Effector memory CD4-positive, alpha-beta T cell (primary cell): ENCODE data around the gene STEEP1.
"Not testable (repeated sequence)": the region's sequence is repeated elsewhere in the genome, so short reads cannot be mapped to it uniquely, and the experiment has no call there.

ENCODE experiments used
- DNase-seq, 3 donors: peaks; one replicate each; pipeline ENCODE4 v3.0.0-alpha.2; 2020
- H3K27ac ChIP-seq: 2 replicates; pipeline ENCODE4 v1.7.0; 2013; ENCODE audit warnings: mild to moderate bottlenecking, low read length, moderate library complexity; ENCODE audit not compliant: insufficient read depth, poor library complexity, severe bottlenecking
- H3K27me3 ChIP-seq: replicated peaks from 2 replicates; pipeline ENCODE4 v1.7.0; 2013; ENCODE audit warnings: mild to moderate bottlenecking, low read length; ENCODE audit not compliant: insufficient read depth, control insufficient read depth, poor library complexity, severe bottlenecking
- H3K36me3 ChIP-seq: 2 replicates; pipeline ENCODE4 v1.7.0; 2013; ENCODE audit warnings: mild to moderate bottlenecking, low read length, moderate library complexity; ENCODE audit not compliant: control insufficient read depth, insufficient read depth
- H3K4me1 ChIP-seq: 2 replicates; pipeline ENCODE4 v1.7.0; 2013; ENCODE audit warnings: low read length, mild to moderate bottlenecking; ENCODE audit not compliant: control insufficient read depth, insufficient read depth, poor library complexity, severe bottlenecking
- H3K4me3 ChIP-seq: 2 replicates; pipeline ENCODE4 v1.7.0; 2013; ENCODE audit warnings: low read length, low read depth, mild to moderate bottlenecking; ENCODE audit not compliant: insufficient read depth, poor library complexity, severe bottlenecking
- H3K9me3 ChIP-seq: 2 replicates; pipeline ENCODE4 v1.7.0; 2013; ENCODE audit warnings: mild to moderate bottlenecking, low read length, moderate library complexity; ENCODE audit not compliant: control insufficient read depth

STEEP1 gene

DNA sequence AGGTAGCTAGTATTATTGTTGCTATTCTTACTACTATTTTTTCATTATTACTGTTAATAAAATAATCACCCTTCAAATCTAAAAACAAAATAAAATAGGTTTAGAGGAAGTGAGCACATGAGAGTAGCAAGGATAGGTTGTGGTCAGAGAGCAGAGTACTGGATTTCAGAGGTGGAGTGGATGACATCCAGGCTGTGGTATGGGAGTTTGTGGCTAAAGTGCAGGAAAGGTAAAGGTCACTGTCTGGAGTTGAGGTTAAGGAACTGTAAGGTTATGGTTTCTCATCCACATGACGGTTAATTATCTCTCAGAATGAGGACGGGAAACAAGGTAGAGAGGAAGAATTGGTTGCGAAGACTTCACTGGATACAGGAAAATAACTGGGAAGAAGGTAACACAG is 27.7 kb downstream of the STEEP1 start:
- H3K27me3 ChIP-seq = no peaks in the 10 kb centered on the region

GRCh38 chrX:119529345-119530276 is 35.6 kb downstream of the STEEP1 start:
- Histone ChIP-seq H3K27ac (no peak overlapping the region), H3K36me3 (no peaks in the 10 kb centered on the region), H3K27me3 (no peaks in the 10 kb centered on the region), H3K9me3 (no peaks in the 10 kb centered on the region), H3K4me3 (no peak overlapping the region), H3K4me1 (no peaks in the 10 kb centered on the region)
- DNase-seq = no peak

More for the DNA sequence above, 27.7 kb downstream of the STEEP1 start:
- Histone ChIP-seq H3K36me3 (no peaks in the 10 kb centered on the region), H3K4me1 (no peaks in the 10 kb centered on the region), H3K27ac (no peak overlapping the region), H3K9me3 (no peaks in the 10 kb centered on the region), H3K4me3 (no peak overlapping the region)
- no peak for DNase-seq

GRCh38 chrX:119523664-119524184 is 41.5 kb downstream of the STEEP1 start:
- Histone ChIP-seq H3K27ac (no peak overlapping the region), H3K4me1 (no peaks in the 10 kb centered on the region), H3K4me3 (no peak overlapping the region), H3K9me3 (no peaks in the 10 kb centered on the region), H3K27me3 (no peaks in the 10 kb centered on the region), H3K36me3 (no peaks in the 10 kb centered on the region)
- DNase-seq = no peak

DNA sequence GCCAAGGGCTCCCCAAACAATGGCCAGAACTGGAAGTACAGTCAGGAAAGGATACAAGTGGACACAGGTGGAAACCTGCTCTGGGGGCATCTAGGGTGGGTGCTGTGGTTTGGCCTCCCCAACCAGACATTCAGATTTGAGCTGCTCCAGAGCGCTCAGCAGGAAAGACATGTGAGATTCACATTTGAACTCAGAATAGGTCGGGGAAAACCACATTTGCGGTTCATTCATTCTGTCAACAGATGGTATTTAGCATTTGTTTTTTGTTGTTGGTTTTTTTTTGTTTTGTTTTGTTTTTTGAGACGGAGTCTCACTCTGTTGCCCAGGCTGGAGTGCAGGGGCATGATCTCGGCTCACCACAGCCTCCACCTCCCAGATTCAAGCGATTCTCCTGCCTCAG is 44.0 kb downstream of the STEEP1 start:
- Histone ChIP-seq H3K4me1 (no peaks in the 10 kb centered on the region), H3K36me3 (no peaks in the 10 kb centered on the region), H3K27me3 (no peaks in the 10 kb centered on the region), H3K27ac (no peak overlapping the region), H3K9me3 (no peaks in the 10 kb centered on the region), H3K4me3 (no peak overlapping the region)
- DNase-seq = no peak

DNA sequence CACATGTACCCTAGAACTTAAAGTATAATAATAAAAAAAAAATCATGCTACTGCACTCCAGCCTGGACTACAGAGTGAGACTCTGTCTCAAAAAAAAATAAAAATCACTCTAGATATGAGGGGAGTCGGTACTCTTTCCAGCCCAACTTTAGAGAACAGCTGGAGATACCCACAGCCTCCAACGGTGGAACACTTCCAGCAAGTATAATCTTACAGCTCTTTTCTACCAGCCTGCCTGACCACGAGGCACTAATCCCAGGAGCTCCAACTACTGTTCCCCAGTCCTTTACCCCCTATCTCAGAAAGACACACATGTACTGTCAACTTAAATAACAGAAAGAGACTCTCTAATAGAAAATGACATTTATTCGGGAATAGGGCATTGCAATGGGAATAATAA is 46.8 kb downstream of the STEEP1 start:
- Histone ChIP-seq H3K4me1 (no peaks in the 10 kb centered on the region), H3K9me3 (no peaks in the 10 kb centered on the region), H3K36me3 (no peaks in the 10 kb centered on the region), H3K27ac (no peak overlapping the region), H3K4me3 (no peak overlapping the region), H3K27me3 (no peaks in the 10 kb centered on the region)
- no peak for DNase-seq

GRCh38 chrX:119516157-119516702 is 49.0 kb downstream of the STEEP1 start:
- H3K9me3 ChIP-seq = no peaks in the 10 kb centered on the region
- no peaks in the 10 kb centered on the region for H3K27me3 ChIP-seq
- no peaks in the 10 kb centered on the region for H3K4me1 ChIP-seq
- no peak overlapping the region for H3K27ac ChIP-seq
- H3K4me3 ChIP-seq = no peak overlapping the region
- no peaks in the 10 kb centered on the region for H3K36me3 ChIP-seq
- DNase-seq = peak in 2 of 3 donors; percentile 6 to 18

- Histone ChIP-seq H3K27me3 (no peaks in the 10 kb centered on the region), H3K27ac (no peak overlapping the region), H3K4me3 (no peak overlapping the region), H3K9me3 (no peaks in the 10 kb centered on the region), H3K4me1 (no peaks in the 10 kb centered on the region), H3K36me3 (no peaks in the 10 kb centered on the region)
- DNase-seq = no peak
These were observed 52.9 kb downstream of the STEEP1 start for GRCh38 chrX:119512146-119512800.

GRCh38 chrX:119507206-119507605 is 58.0 kb downstream of the STEEP1 start:
- Histone ChIP-seq H3K27me3 (no peaks in the 10 kb centered on the region), H3K4me1 (peaks cover 5% of the 10 kb centered on the region), H3K4me3 (no peak overlapping the region), H3K9me3 (no peaks in the 10 kb centered on the region), H3K36me3 (no peaks in the 10 kb centered on the region), H3K27ac (no peak overlapping the region)
- DNase-seq = no peak

GRCh38 chrX:119505945-119506344 is 59.3 kb downstream of the STEEP1 start:
- Histone ChIP-seq H3K4me3 (no peak overlapping the region), H3K4me1 (peaks cover 8% of the 10 kb centered on the region), H3K36me3 (no peaks in the 10 kb centered on the region), H3K27me3 (no peaks in the 10 kb centered on the region), H3K27ac (no peak overlapping the region), H3K9me3 (no peaks in the 10 kb centered on the region)
- DNase-seq = no peak

DNA sequence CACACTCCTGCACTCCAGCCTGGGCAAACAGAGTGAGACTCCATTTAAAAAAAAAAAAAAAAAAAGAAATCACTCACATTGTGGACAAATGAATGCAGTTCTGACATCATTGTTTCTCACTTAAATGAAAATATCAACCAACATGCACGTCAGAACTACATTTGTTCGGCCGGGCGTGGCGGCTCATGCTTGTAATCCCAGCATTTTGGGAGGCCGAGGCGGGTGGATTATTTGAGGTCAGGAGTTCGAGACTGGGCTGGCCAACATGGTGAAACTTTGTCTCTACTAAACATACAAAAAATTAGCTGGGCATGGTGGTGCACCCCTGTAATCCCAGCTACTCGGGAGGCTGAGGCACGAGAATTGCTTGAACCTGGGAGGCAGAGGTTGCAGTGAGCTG is 60.1 kb downstream of the STEEP1 start:
- H3K4me3 ChIP-seq, H3K27me3 ChIP-seq, H3K27ac ChIP-seq, H3K36me3 ChIP-seq, DNase-seq, H3K9me3 ChIP-seq, H3K4me1 ChIP-seq: not testable (repeated sequence)
